GM23338 (cell line): Measurements from ENCODE around the gene NOL12. TPM values are rescaled to one million over a fixed set of nuclear protein-coding genes. Genes with fewer than 3 reads are reported as not detected.

Experiments used
- ATAC-seq: fragments of 200-7000 bp; cut with Tn5 transposase; 3 replicates; pipeline ENCODE4 v1.9.1; 2020
- DNase-seq: peaks from one replicate; pipeline ENCODE4 v3.0.0-alpha.2; 2015; ENCODE audit warnings: low spot score
- H2AFZ ChIP-seq: fragments of 200-600 bp; sonication (generic); 2 replicates; pipeline ENCODE4 v1.8.0; 2016; ENCODE audit warnings: antibody characterized with exemption, mild to moderate bottlenecking, moderate library complexity
- H3F3A ChIP-seq: fragments of 200-600 bp; sonication (generic); replicated peaks from 2 replicates; pipeline ENCODE4 v1.8.0; 2017; ENCODE audit warnings: antibody characterized with exemption, mixed run types, low read depth
- H3K27ac ChIP-seq: fragments of 200-600 bp; sonication (generic); 2 replicates; pipeline ENCODE4 v1.6.1; 2016; ENCODE audit warnings: low read depth
- H3K27me3 ChIP-seq: fragments of 200-600 bp; sonication (generic); 2 replicates; pipeline ENCODE4 v1.8.0; 2016; ENCODE audit warnings: mild to moderate bottlenecking, mixed run types, moderate library complexity; ENCODE audit not compliant: insufficient read depth
- H3K36me3 ChIP-seq: fragments of 200-600 bp; sonication (generic); 2 replicates; pipeline ENCODE4 v1.8.0; 2016; ENCODE audit warnings: mild to moderate bottlenecking; ENCODE audit not compliant: insufficient read depth
- H3K4me1 ChIP-seq: fragments of 200-600 bp; sonication (generic); 2 replicates; pipeline ENCODE4 v1.8.0; 2016; ENCODE audit warnings: mild to moderate bottlenecking, moderate library complexity; ENCODE audit not compliant: insufficient read depth
- H3K4me2 ChIP-seq: fragments of 200-600 bp; sonication (generic); 2 replicates; pipeline ENCODE4 v1.7.1; 2017; ENCODE audit warnings: mixed run types
- H3K4me3 ChIP-seq: fragments of 200-600 bp; sonication (generic); 2 replicates; pipeline ENCODE4 v1.6.1; 2016; ENCODE audit warnings: mixed run types
- H3K79me2 ChIP-seq: fragments of 200-600 bp; sonication (generic); replicated peaks from 2 replicates; pipeline ENCODE4 v1.8.0; 2017; ENCODE audit warnings: mild to moderate bottlenecking; ENCODE audit not compliant: insufficient read depth
- H3K9me2 ChIP-seq: fragments of 200-600 bp; sonication (generic); 2 replicates; pipeline ENCODE4 v1.8.0; 2017; ENCODE audit not compliant: insufficient read depth
- H4K20me1 ChIP-seq: fragments of 200-600 bp; sonication (generic); replicated peaks from 2 replicates; pipeline ENCODE4 v1.8.0; 2017; ENCODE audit warnings: mild to moderate bottlenecking; ENCODE audit not compliant: insufficient read depth
- H3K27ac Mint-ChIP-seq: 2 replicates; pipeline ENCODE4 v1.8.0; 2020; ENCODE audit warnings: inconsistent platforms, mild to moderate bottlenecking, moderate library complexity, mixed read lengths
- H3K27me3 Mint-ChIP-seq: 3 replicates; pipeline ENCODE4 v1.8.0; 2022; ENCODE audit warnings: low read depth, mild to moderate bottlenecking, moderate library complexity, mixed read lengths, inconsistent platforms; ENCODE audit not compliant: insufficient read depth, poor library complexity
- H3K36me3 Mint-ChIP-seq: 3 replicates; pipeline ENCODE4 v1.8.0; 2021; ENCODE audit warnings: low read depth, mild to moderate bottlenecking, inconsistent platforms, moderate library complexity, mixed read lengths
- H3K4me1 Mint-ChIP-seq: 3 replicates; pipeline ENCODE4 v1.8.0; 2020; ENCODE audit warnings: mild to moderate bottlenecking, inconsistent platforms, mixed read lengths
- H3K4me3 Mint-ChIP-seq: 3 replicates; pipeline ENCODE4 v1.8.0; 2021; ENCODE audit warnings: moderate library complexity, mild to moderate bottlenecking, inconsistent platforms, mixed read lengths
- H3K9me3 Mint-ChIP-seq: 3 replicates; pipeline ENCODE4 v1.8.0; 2020; ENCODE audit warnings: moderate library complexity, mild to moderate bottlenecking, inconsistent platforms, mixed read lengths
- EZH2 ChIP-seq: fragments of 200-600 bp; sonication (generic); IDR thresholded peaks from one replicate; pipeline ENCODE4 v1.8.0; 2017; ENCODE audit warnings: antibody characterized with exemption, mild to moderate bottlenecking, low read depth; ENCODE audit not compliant: unreplicated experiment
- JUNB ChIP-seq: IDR thresholded peaks from one replicate; pipeline ENCODE4 v1.6.1; 2016; ENCODE audit warnings: antibody characterized with exemption; ENCODE audit not compliant: unreplicated experiment
- ZNF114 ChIP-seq: fragments of 250-450 bp; sonication (Bioruptor Pico); IDR thresholded peaks from 2 replicates; pipeline ENCODE4 v1.5.0; 2020; ENCODE audit warnings: mild to moderate bottlenecking, moderate library complexity
- polyA plus RNA-seq: library from polyadenylated mRNA; unstranded; fragments of >200 nt; fragmentation: Nextera tagmentation; extraction: Ambion mirVana; gene quantifications from 2 replicates; pipeline ENCODE4 v1.2.1, GENCODE V29; 2016
- total RNA-seq: library from RNA; depleted of rRNA; stranded (reverse); fragments of >200 nt; shearing (Covaris generic); gene quantifications from 2 replicates; pipeline ENCODE4 v1.2.3, GENCODE V29; 2014
- TF ChIP-seq, protein P1 (sequence below): fragments of 250-450 bp; sonication (Bioruptor Pico); IDR thresholded peaks from 2 replicates; pipeline ENCODE4 v1.5.0; 2020; ENCODE audit warnings: mild to moderate bottlenecking, moderate library complexity
- TF ChIP-seq, protein P2 (sequence below): IDR thresholded peaks from 2 replicates; pipeline ENCODE4 v1.6.1; 2016; ENCODE audit warnings: antibody characterized with exemption

NOL12 gene
- total and polyA plus RNA-seq, 2 experiments from 2014 or later: 22.2 to 48.5 TPM

DNA sequence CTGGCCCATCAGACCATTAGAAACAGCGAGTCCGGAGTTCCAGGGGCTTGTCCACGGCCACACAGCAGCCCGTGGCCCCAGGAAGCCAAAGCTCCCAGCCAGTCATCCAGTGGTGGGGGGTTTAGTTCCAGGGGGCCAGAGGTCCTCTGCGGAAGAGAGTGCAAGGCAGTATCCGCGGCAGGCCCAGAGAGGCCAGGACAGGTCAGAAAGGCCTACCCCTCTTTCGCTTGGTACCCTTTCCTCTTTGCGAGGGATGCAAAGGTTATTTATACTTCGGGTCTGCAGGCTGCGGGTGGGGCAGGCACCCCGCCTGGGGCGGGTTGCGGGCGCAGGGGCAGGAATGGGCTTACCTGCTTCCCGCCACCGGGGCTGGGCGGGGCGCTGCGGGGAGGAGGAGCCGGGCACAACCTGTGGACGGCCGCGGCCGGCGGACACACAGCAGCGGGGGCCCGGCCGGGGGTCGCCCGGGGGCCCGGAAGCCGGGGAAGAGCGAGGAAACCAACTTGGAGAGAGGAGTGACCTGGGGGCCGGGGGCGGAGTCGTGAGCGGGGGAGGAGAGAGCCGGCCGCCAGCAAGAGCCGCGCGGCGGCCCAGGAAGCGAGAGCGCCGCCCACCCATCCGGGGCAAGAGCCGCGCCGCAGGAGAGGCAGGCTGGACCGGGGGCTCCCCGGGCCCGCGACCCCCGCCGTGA lies 46.9 kb upstream of the NOL12 start, which contains the start of gene SH3BP1 (continued):
- TF ChIP-seq, protein P1, sequence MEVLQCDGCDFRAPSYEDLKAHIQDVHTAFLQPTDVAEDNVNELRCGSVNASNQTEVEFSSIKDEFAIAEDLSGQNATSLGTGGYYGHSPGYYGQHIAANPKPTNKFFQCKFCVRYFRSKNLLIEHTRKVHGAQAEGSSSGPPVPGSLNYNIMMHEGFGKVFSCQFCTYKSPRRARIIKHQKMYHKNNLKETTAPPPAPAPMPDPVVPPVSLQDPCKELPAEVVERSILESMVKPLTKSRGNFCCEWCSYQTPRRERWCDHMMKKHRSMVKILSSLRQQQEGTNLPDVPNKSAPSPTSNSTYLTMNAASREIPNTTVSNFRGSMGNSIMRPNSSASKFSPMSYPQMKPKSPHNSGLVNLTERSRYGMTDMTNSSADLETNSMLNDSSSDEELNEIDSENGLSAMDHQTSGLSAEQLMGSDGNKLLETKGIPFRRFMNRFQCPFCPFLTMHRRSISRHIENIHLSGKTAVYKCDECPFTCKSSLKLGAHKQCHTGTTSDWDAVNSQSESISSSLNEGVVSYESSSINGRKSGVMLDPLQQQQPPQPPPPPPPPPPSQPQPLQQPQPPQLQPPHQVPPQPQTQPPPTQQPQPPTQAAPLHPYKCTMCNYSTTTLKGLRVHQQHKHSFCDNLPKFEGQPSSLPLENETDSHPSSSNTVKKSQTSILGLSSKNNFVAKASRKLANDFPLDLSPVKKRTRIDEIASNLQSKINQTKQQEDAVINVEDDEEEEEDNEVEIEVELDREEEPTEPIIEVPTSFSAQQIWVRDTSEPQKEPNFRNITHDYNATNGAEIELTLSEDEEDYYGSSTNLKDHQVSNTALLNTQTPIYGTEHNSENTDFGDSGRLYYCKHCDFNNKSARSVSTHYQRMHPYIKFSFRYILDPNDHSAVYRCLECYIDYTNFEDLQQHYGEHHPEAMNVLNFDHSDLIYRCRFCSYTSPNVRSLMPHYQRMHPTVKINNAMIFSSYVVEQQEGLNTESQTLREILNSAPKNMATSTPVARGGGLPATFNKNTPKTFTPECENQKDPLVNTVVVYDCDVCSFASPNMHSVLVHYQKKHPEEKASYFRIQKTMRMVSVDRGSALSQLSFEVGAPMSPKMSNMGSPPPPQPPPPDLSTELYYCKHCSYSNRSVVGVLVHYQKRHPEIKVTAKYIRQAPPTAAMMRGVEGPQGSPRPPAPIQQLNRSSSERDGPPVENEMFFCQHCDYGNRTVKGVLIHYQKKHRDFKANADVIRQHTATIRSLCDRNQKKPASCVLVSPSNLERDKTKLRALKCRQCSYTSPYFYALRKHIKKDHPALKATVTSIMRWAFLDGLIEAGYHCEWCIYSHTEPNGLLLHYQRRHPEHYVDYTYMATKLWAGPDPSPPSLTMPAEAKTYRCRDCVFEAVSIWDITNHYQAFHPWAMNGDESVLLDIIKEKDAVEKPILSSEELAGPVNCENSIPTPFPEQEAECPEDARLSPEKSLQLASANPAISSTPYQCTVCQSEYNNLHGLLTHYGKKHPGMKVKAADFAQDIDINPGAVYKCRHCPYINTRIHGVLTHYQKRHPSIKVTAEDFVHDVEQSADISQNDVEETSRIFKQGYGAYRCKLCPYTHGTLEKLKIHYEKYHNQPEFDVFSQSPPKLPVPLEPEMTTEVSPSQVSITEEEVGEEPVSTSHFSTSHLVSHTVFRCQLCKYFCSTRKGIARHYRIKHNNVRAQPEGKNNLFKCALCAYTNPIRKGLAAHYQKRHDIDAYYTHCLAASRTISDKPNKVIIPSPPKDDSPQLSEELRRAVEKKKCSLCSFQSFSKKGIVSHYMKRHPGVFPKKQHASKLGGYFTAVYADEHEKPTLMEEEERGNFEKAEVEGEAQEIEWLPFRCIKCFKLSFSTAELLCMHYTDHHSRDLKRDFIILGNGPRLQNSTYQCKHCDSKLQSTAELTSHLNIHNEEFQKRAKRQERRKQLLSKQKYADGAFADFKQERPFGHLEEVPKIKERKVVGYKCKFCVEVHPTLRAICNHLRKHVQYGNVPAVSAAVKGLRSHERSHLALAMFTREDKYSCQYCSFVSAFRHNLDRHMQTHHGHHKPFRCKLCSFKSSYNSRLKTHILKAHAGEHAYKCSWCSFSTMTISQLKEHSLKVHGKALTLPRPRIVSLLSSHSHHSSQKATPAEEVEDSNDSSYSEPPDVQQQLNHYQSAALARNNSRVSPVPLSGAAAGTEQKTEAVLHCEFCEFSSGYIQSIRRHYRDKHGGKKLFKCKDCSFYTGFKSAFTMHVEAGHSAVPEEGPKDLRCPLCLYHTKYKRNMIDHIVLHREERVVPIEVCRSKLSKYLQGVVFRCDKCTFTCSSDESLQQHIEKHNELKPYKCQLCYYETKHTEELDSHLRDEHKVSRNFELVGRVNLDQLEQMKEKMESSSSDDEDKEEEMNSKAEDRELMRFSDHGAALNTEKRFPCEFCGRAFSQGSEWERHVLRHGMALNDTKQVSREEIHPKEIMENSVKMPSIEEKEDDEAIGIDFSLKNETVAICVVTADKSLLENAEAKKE (CRISPR knock-in tag): no peak
- TF ChIP-seq EZH2 (no peak), ZNF114 (CRISPR knock-in tag) (no peak), JUNB (no peak)

DNA sequence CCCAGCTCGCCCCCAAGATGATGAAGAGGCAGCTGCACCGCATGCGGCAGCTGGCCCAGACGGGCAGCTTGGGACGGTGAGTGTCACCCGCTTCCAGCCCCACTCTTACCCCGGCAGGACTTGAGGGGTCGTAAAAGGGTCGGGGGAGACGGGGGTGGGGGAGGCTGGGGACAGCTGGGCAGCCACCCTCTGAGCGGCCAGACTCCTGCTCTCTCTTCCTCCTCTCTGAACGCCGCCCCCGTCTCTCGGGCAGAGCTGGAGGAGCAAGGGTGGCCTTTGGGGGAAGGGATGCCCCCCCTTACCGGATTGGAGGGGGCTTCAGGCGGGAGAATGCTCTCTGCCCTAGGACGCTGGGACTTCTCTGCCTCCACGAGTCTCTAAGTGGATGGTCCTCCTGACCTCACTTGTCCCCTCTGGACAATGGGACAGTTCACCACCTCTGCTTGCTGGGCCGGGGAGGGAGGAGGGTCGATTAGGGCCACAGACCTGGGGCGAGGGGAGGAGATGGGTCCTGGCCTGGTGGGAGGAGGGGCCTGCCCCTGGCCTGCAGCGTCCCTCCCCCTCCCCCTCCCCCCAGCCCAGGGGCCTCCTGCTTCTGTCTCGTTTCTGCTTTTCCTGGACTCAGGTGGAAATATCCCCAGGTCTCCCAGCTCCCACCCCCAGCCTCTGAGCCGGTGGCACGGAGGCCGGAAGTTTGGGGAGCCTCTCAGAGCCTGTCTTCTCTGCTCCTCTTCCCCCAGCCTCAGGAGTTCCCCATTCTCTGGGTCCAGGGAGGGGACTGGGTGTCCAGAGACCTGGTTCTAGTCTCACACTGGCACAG lies 46.2 kb upstream of the NOL12 start:
- DNase-seq (peak; percentile 54), ATAC-seq (peak; percentile 17)
- H3K27ac Mint-ChIP-seq: no peak overlapping the region
- no peaks in the 10 kb centered on the region for H3K9me3 Mint-ChIP-seq
- H3K27me3 Mint-ChIP-seq: peaks cover 20% of the 10 kb centered on the region
- H3K27me3 ChIP-seq: no peaks in the 10 kb centered on the region
- H3K4me1 ChIP-seq: peaks cover 16% of the 10 kb centered on the region
- H3F3A ChIP-seq: peaks cover 33% of the 10 kb centered on the region
- no peak overlapping the region for H3K27ac ChIP-seq
- 0 out of 2 replicates have a peak overlapping the region, but pooled peaks have one; percentile 38 for H2AFZ ChIP-seq
- TF ChIP-seq, protein P2, sequence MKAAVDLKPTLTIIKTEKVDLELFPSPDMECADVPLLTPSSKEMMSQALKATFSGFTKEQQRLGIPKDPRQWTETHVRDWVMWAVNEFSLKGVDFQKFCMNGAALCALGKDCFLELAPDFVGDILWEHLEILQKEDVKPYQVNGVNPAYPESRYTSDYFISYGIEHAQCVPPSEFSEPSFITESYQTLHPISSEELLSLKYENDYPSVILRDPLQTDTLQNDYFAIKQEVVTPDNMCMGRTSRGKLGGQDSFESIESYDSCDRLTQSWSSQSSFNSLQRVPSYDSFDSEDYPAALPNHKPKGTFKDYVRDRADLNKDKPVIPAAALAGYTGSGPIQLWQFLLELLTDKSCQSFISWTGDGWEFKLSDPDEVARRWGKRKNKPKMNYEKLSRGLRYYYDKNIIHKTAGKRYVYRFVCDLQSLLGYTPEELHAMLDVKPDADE: no peak
- TF ChIP-seq, protein P1 (CRISPR knock-in tag): no peak
- peaks cover 6% of the 10 kb centered on the region; the same call in 1 of the 2 replicates for H3K79me2 ChIP-seq
- H3K9me2 ChIP-seq: no peaks in the 10 kb centered on the region
- peaks cover 9% of the 10 kb centered on the region for H3K36me3 Mint-ChIP-seq
- peak overlapping the region; percentile 97 for H3K4me2 ChIP-seq
- H4K20me1 ChIP-seq: peaks cover 4% of the 10 kb centered on the region; the same call in 1 of the 2 replicates
- H3K36me3 ChIP-seq: no peaks in the 10 kb centered on the region
- H3K4me3 ChIP-seq: peak overlapping the region; percentile 89
- H3K4me1 Mint-ChIP-seq: peaks cover 27% of the 10 kb centered on the region
- H3K4me3 Mint-ChIP-seq: peak overlapping the region; percentile 78
